OCI-LY7 (cell line): ENCODE data around the gene PSMD1. TPM values are rescaled to one million over a fixed set of nuclear protein-coding genes. Genes with fewer than 3 reads are reported as not detected.

Experiments
- BruUV-seq: library from RNA; stranded (reverse); fragments of 400-500 nt; replicated peaks from 2 replicates; lab custom pipeline; 2021; lab: Mats Ljungman, UMichigan
- CTCF ChIA-PET: fragments of 300-600 bp; sonication (Branson Sonifier 250); formaldehyde crosslinking; loops from one replicate; lab custom pipeline; 2022; ENCODE audit warnings: antibody characterized with exemption; ENCODE audit not compliant: unreplicated experiment; lab: Charles Lee
- POLR2A ChIA-PET: fragments of 300-600 bp; sonication (Branson Sonifier 250); formaldehyde crosslinking; loops from one replicate; lab custom pipeline; 2022; ENCODE audit warnings: antibody characterized with exemption; lab: Charles Lee
- DNase-seq: peaks from one replicate; pipeline ENCODE4 v3.0.0-alpha.2; 2015; ENCODE audit warnings: low spot score
- H2AFZ ChIP-seq: fragments of 200-600 bp; sonication (generic), shearing (Covaris generic); 2 replicates; pipeline ENCODE4 v1.6.1; 2014; ENCODE audit warnings: mild to moderate bottlenecking, antibody characterized with exemption, low read length, moderate library complexity
- H3K27ac ChIP-seq: fragments of 200-600 bp; sonication (generic); 2 replicates; pipeline ENCODE4 v1.5.1; 2014; ENCODE audit warnings: mixed run types, low read depth, mild to moderate bottlenecking, moderate library complexity, low read length, inconsistent platforms; ENCODE audit not compliant: poor library complexity, severe bottlenecking
- H3K36me3 ChIP-seq: fragments of 200-600 bp; sonication (generic); 2 replicates; pipeline ENCODE4 v1.6.1; 2014; ENCODE audit warnings: mild to moderate bottlenecking, antibody characterized with exemption, low read length, moderate library complexity, mixed read lengths; ENCODE audit not compliant: insufficient read depth
- H3K4me1 ChIP-seq: fragments of 200-600 bp; sonication (generic); 2 replicates; pipeline ENCODE4 v1.5.1; 2014; ENCODE audit warnings: mild to moderate bottlenecking, low read length; ENCODE audit not compliant: insufficient read depth, poor library complexity, severe bottlenecking
- H3K4me2 ChIP-seq: fragments of 200-600 bp; sonication (generic); 2 replicates; pipeline ENCODE4 v1.6.1; 2014; ENCODE audit warnings: mild to moderate bottlenecking, low read length
- H3K4me3 ChIP-seq: fragments of 200-600 bp; sonication (generic); 2 replicates; pipeline ENCODE4 v1.5.1; 2014; ENCODE audit warnings: mild to moderate bottlenecking, low read depth, low read length; ENCODE audit not compliant: poor library complexity, severe bottlenecking
- H3K79me2 ChIP-seq: fragments of 200-600 bp; sonication (generic); 2 replicates; pipeline ENCODE4 v1.6.1; 2016; ENCODE audit warnings: low read depth, mild to moderate bottlenecking, low read length, moderate library complexity, mixed read lengths; ENCODE audit not compliant: insufficient read depth
- H3K9me2 ChIP-seq: fragments of 200-600 bp; sonication (generic); 2 replicates; pipeline ENCODE4 v1.6.1; 2016; ENCODE audit warnings: mild to moderate bottlenecking, low read length, mixed read lengths; ENCODE audit not compliant: insufficient read depth
- H3K9me3 ChIP-seq: fragments of 200-600 bp; sonication (generic); 2 replicates; pipeline ENCODE4 v1.6.1; 2014; ENCODE audit warnings: mild to moderate bottlenecking, mixed run types, low read length, mixed read lengths
- H4K20me1 ChIP-seq: fragments of 200-600 bp; sonication (generic); 2 replicates; pipeline ENCODE4 v1.6.1; 2014; ENCODE audit warnings: mild to moderate bottlenecking, antibody characterized with exemption, low read length, moderate library complexity, mixed read lengths; ENCODE audit not compliant: insufficient read depth
- EZH2phosphoT487 ChIP-seq: fragments of 200-600 bp; sonication (generic); IDR thresholded peaks from 2 replicates; pipeline ENCODE4 v1.6.1; 2018; ENCODE audit warnings: low read depth, borderline replicate concordance, mild to moderate bottlenecking, mixed run types, antibody characterized with exemption, low read length, moderate library complexity, mixed read lengths
- intact Hi-C: fragments of 100-400 bp; cut with micrococcal nuclease; formaldehyde crosslinking; loops from one replicate; pipeline ENCODE4 v1.10.0; 2022; ENCODE audit not compliant: unreplicated experiment
- total RNA-seq, 2 experiments: library from RNA; depleted of rRNA in 1 of 2; stranded (reverse); fragments of >200 nt in 1 of 2; shearing (Covaris generic) in 1 of 2; gene quantifications; 2 replicates each; pipeline ENCODE4 v1.2.3, GENCODE V29; 2014 to 2022
- TF ChIP-seq, protein P1 (sequence below): fragments of 200-600 bp; sonication (generic); conservative IDR thresholded peaks from 2 replicates; pipeline ENCODE4 v1.5.1; 2014; ENCODE audit warnings: mild to moderate bottlenecking, antibody characterized with exemption, low read length, moderate library complexity, mixed read lengths

PSMD1 gene
- total RNA-seq, 2 experiments from 2014 or later: 60.5 to 105 TPM

- TF ChIP-seq, protein P1, sequence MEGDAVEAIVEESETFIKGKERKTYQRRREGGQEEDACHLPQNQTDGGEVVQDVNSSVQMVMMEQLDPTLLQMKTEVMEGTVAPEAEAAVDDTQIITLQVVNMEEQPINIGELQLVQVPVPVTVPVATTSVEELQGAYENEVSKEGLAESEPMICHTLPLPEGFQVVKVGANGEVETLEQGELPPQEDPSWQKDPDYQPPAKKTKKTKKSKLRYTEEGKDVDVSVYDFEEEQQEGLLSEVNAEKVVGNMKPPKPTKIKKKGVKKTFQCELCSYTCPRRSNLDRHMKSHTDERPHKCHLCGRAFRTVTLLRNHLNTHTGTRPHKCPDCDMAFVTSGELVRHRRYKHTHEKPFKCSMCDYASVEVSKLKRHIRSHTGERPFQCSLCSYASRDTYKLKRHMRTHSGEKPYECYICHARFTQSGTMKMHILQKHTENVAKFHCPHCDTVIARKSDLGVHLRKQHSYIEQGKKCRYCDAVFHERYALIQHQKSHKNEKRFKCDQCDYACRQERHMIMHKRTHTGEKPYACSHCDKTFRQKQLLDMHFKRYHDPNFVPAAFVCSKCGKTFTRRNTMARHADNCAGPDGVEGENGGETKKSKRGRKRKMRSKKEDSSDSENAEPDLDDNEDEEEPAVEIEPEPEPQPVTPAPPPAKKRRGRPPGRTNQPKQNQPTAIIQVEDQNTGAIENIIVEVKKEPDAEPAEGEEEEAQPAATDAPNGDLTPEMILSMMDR: no peak
- no peak for TF ChIP-seq EZH2phosphoT487
- no TSS peak for BruUV-seq
- POLR2A ChIA-PET: interaction anchor here (0.5 to 0.9 kb wide), 2 partner anchors 9 to 21 kb away, joined by 3 to 5 read pairs; no protein-coding TSS in a partner anchor
- CTCF ChIA-PET: no interaction called here
- no peak overlapping the region for H3K27ac ChIP-seq
- DNase-seq: no peak
- intact Hi-C loops: no loop called here
- H4K20me1 ChIP-seq: no peaks in the 10 kb centered on the region
- H3K9me2 ChIP-seq: no peaks in the 10 kb centered on the region
- H3K4me1 ChIP-seq: peaks cover 5% of the 10 kb centered on the region
- H3K9me3 ChIP-seq: no peaks in the 10 kb centered on the region
- no peak overlapping the region for H2AFZ ChIP-seq
- H3K4me3 ChIP-seq: no peak overlapping the region
- H3K4me2 ChIP-seq: no peak overlapping the region
- peaks cover 78% of the 10 kb centered on the region for H3K36me3 ChIP-seq
- H3K79me2 ChIP-seq: no peaks in the 10 kb centered on the region
Measured at GRCh38 chr2:231172025-231172424, 115.4 kb downstream of the PSMD1 start.

DNA sequence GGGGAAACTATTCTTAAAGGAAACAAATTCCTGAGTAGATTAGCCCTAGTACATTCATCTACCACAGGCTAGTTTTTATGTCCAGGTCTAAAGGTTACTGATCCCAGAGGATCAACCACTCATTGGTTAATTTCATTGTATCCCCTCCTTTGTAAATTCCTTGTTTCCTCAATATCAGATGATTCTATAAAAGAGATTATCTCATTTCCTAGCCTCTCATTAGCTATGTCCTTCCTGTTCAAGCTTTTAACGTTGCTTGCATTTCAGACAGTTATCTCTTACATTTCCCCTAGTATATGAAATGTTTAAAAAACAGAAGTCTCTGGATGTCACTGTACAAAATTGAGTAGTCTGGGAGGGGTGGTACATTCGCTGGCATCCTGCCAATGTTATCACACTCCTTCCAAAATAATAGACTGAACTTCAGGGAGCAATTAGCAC, 117.6 kb downstream of the PSMD1 start:
- Histone ChIP-seq H3K79me2 (no peaks in the 10 kb centered on the region), H3K9me2 (no peaks in the 10 kb centered on the region), H3K4me2 (no peak overlapping the region), H3K36me3 (peaks cover 59% of the 10 kb centered on the region), H3K9me3 (no peaks in the 10 kb centered on the region), H4K20me1 (no peaks in the 10 kb centered on the region), H3K4me3 (no peak overlapping the region), H2AFZ (no peak overlapping the region), H3K27ac (no peak overlapping the region), H3K4me1 (peaks cover 7% of the 10 kb centered on the region)
- TF ChIP-seq, protein P1: no peak
- TF ChIP-seq EZH2phosphoT487: no peak
- no peak for DNase-seq
- intact Hi-C loops: no loop called here
- CTCF ChIA-PET: no interaction called here
- BruUV-seq: no TSS peak
- POLR2A ChIA-PET: no interaction called here

- no peak overlapping the region for H3K27ac ChIP-seq
- BruUV-seq: no TSS peak
- no peaks in the 10 kb centered on the region for H3K79me2 ChIP-seq
- no peak overlapping the region for H3K4me2 ChIP-seq
- ChIA-PET POLR2A (no interaction called here), CTCF (no interaction called here)
- no peak overlapping the region for H2AFZ ChIP-seq
- peaks cover 41% of the 10 kb centered on the region for H3K36me3 ChIP-seq
- intact Hi-C loops: no loop called here
- no peaks in the 10 kb centered on the region for H3K9me3 ChIP-seq
- peaks cover 17% of the 10 kb centered on the region for H3K4me1 ChIP-seq
- no peak for DNase-seq
- TF ChIP-seq, protein P1: no peak
- H3K4me3 ChIP-seq: no peak overlapping the region
- H3K9me2 ChIP-seq: no peaks in the 10 kb centered on the region
- H4K20me1 ChIP-seq: no peaks in the 10 kb centered on the region
Measured at GRCh38 chr2:231176066-231176465, 119.4 kb downstream of the PSMD1 start.
